ENCODE data around the gene GCK.

- TF ChIP-seq, protein P1, sequence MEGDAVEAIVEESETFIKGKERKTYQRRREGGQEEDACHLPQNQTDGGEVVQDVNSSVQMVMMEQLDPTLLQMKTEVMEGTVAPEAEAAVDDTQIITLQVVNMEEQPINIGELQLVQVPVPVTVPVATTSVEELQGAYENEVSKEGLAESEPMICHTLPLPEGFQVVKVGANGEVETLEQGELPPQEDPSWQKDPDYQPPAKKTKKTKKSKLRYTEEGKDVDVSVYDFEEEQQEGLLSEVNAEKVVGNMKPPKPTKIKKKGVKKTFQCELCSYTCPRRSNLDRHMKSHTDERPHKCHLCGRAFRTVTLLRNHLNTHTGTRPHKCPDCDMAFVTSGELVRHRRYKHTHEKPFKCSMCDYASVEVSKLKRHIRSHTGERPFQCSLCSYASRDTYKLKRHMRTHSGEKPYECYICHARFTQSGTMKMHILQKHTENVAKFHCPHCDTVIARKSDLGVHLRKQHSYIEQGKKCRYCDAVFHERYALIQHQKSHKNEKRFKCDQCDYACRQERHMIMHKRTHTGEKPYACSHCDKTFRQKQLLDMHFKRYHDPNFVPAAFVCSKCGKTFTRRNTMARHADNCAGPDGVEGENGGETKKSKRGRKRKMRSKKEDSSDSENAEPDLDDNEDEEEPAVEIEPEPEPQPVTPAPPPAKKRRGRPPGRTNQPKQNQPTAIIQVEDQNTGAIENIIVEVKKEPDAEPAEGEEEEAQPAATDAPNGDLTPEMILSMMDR (conservative IDR thresholded peaks at IDR 0.05; ENCODE audit: low read depth, low read length) = no peak
- no peak for TF ChIP-seq EZH2 (IDR thresholded peaks at IDR 0.05; ENCODE audit: borderline replicate concordance, low read depth, low read length, poor library complexity, severe bottlenecking)
These were observed 3.5 kb downstream of the GCK start for GRCh38 chr7:44185729-44186128.
